ENCODE results near the gene ARL8A. TPM values are rescaled to one million over a fixed set of nuclear protein-coding genes. Genes with fewer than 3 reads are reported as not detected.

Gene ARL8A
- total and polyA plus RNA-seq, 10 of the 15 experiments (the other 5 are each of a cell fraction or from before 2014, with no cell fraction given): 0.34 to 49.2 (median 15.4) TPM

DNA sequence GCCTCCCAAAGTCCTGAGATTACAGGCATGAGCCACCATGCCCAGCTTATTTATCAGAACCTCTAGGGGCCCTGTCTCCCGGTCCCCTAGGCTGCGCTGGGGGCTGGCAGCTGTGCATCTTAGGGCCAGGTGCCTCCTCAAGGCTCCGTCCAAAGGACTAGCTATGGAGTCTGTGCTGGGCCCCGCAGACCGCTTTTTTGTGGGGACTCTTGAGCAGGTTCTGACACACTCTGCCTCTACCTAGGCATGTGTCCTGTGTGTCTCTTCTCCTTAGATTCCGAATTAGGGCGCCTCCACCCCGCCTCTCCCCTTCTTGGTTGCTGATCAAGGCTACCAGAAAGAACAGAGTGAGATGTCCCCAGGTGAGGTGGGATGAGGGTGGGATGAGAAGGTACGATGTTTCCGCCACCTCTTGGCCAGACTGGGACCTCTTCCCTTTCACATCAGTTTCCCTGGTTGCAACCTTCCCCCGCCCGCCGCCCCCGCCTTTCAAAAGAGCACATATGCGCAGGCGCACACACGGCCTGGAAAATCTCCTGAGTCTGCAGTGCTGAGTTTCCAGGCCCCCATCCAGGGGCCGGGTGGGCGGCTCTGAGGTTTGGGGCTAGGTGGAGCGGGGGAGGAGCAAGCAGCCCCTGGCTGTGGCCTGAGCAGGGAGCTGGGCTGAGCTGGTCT is 20.9 kb upstream of the ARL8A start (continued):
- TF ChIP-seq, protein P1, sequence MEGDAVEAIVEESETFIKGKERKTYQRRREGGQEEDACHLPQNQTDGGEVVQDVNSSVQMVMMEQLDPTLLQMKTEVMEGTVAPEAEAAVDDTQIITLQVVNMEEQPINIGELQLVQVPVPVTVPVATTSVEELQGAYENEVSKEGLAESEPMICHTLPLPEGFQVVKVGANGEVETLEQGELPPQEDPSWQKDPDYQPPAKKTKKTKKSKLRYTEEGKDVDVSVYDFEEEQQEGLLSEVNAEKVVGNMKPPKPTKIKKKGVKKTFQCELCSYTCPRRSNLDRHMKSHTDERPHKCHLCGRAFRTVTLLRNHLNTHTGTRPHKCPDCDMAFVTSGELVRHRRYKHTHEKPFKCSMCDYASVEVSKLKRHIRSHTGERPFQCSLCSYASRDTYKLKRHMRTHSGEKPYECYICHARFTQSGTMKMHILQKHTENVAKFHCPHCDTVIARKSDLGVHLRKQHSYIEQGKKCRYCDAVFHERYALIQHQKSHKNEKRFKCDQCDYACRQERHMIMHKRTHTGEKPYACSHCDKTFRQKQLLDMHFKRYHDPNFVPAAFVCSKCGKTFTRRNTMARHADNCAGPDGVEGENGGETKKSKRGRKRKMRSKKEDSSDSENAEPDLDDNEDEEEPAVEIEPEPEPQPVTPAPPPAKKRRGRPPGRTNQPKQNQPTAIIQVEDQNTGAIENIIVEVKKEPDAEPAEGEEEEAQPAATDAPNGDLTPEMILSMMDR (IDR thresholded peaks at IDR 0.05 in 2 of 3, conservative IDR thresholded peaks at IDR 0.05 in 1 of 3; ENCODE audit: control insufficient read depth in 2 of 3, extremely low read depth in 1 of 3, insufficient read depth in 1 of 3, low read depth in 3 of 3, low read length in 3 of 3): peak in 1 of 3 experiments; percentile 25; a peak in 1 of 6 replicates
- no peak for TF ChIP-seq HSF1 (IDR thresholded peaks at IDR 0.05; ENCODE audit: low read depth, low read length)
- TF ChIP-seq YBX1 (IDR thresholded peaks at IDR 0.05): no peak
- TF ChIP-seq SMAD1 (IDR thresholded peaks at IDR 0.05; ENCODE audit: low read depth, partially characterized antibody): no peak
- no peak for TF ChIP-seq SRF (IDR thresholded peaks at IDR 0.05; ENCODE audit: low read depth in 2 of 2, low read length in 2 of 2)
- 0 out of 2 replicates have a peak, but pooled peaks have one; percentile 22 for TF ChIP-seq NKRF (conservative IDR thresholded peaks at IDR 0.05)
- peak in 1 of 2 experiments; percentile 19; a peak in 2 of 4 replicates for TF ChIP-seq IKZF2 (IDR thresholded peaks at IDR 0.05)

Measured in GM12878 (cell line).